ENCODE data around the gene ZPR1.

GRCh38 chr11:116788534-116788933 lies 711 bp upstream of the ZPR1 start:
- TF ChIP-seq CTCF (IDR thresholded peaks at IDR 0.05) (no peak), POLR2A (IDR thresholded peaks at IDR 0.05) (no peak)
